ENCODE data around the gene KSR2. TPM values are rescaled to one million over a fixed set of nuclear protein-coding genes. Genes with fewer than 3 reads are reported as not detected.

Gene KSR2
- total and polyA plus RNA-seq, 2 of the 4 experiments (the other 2 are of a cell fraction) = not detected

- Histone ChIP-seq H3K14ac (replicated peaks; ENCODE audit: low read depth, low read length) (no peak overlapping the region), H3K18ac (ENCODE audit: low read depth, low read length) (no peak overlapping the region), H3K9ac (ENCODE audit: low read depth, low read length) (no peak overlapping the region), H4K91ac (ENCODE audit: insufficient read depth, low read depth, low read length) (no peak overlapping the region), H3K9me3 (ENCODE audit: control insufficient read depth, insufficient read depth, low read length) (peaks cover 30% of the 10 kb centered on the region), H3K79me1 (ENCODE audit: low read depth in 1 of 2, low read length in 2 of 2) (no peaks in the 10 kb centered on the region), H3K27ac (ENCODE audit: insufficient read depth, low read length) (no peak overlapping the region), H3K9me1 (ENCODE audit: insufficient read depth, low read length) (no peaks in the 10 kb centered on the region), H2BK5ac (ENCODE audit: low read depth, low read length, poor library complexity, severe bottlenecking) (no peak overlapping the region), H2AK9ac (replicated peaks; ENCODE audit: low read depth, low read length, poor library complexity) (no peak overlapping the region), H3K23ac (ENCODE audit: low read depth, low read length) (no peak overlapping the region), H3K56ac (ENCODE audit: extremely low read depth, insufficient read depth, low read length) (no peak overlapping the region), H2BK120ac (ENCODE audit: low read depth, low read length) (no peak overlapping the region), H3K27me3 (ENCODE audit: control insufficient read depth, insufficient read depth, low read length) (no peaks in the 10 kb centered on the region), H3K36me3 (ENCODE audit: control insufficient read depth, insufficient read depth, low read length) (no peaks in the 10 kb centered on the region), H3K4me2 (ENCODE audit: low read depth, low read length) (no peak overlapping the region), H2AK5ac (ENCODE audit: low read depth, low read length) (no peak overlapping the region), H4K20me1 (ENCODE audit: insufficient read depth, low read length) (no peaks in the 10 kb centered on the region), H2BK20ac (ENCODE audit: low read depth, low read length) (no peak overlapping the region), H4K8ac (ENCODE audit: low read depth in 2 of 2, low read length in 2 of 2) (no peak overlapping the region), H4K5ac (ENCODE audit: low read depth, low read length) (no peak overlapping the region), H2BK15ac (ENCODE audit: low read depth, low read length) (no peak overlapping the region), H2AFZ (replicated peaks; ENCODE audit: low read length, poor library complexity) (no peak overlapping the region), H3K4me1 (ENCODE audit: control insufficient read depth, insufficient read depth, low read length) (no peaks in the 10 kb centered on the region), H3K4ac (ENCODE audit: low read depth, low read length) (no peak overlapping the region), H3K4me3 (ENCODE audit: insufficient read depth, low read depth, low read length) (no peak overlapping the region)
- ATAC-seq (ENCODE audit: low read depth) = no peak
- TF ChIP-seq CHD1 (IDR thresholded peaks at IDR 0.05; ENCODE audit: low read depth, low read length) (no peak), RFX5 (IDR thresholded peaks at IDR 0.05; ENCODE audit: low read depth, low read length) (no peak), MXI1 (IDR thresholded peaks at IDR 0.05; ENCODE audit: borderline replicate concordance, low read depth, low read length) (no peak)
- DNase-seq = no peak
- ChIA-PET CTCF (no interaction called here), POLR2A (ENCODE audit: unreplicated experiment) (no interaction called here)
- no CpG with 5 or more reads among the region's 4 CpGs for WGBS, 2 experiments (ENCODE audit: extremely low coverage in 2 of 2, insufficient read length in 1 of 2)
- dilution Hi-C loops (cut with HindIII; ENCODE audit: low sequenced_read_pairs, unreplicated experiment) = no loop called here
- no TSS peak for BruUV-seq (replicated peaks)
- in situ Hi-C loops (cut with MboI; ENCODE audit: low sequenced_read_pairs) = no loop called here
- intact Hi-C loops (cut with micrococcal nuclease) = no loop called here
These were observed 417.1 kb downstream of the KSR2 start for GRCh38 chr12:117551665-117552064.

Data from IMR-90 (cell line).